ENCODE data around the gene RFNG. TPM values are rescaled to one million over a fixed set of nuclear protein-coding genes. Genes with fewer than 3 reads are reported as not detected.

Gene RFNG
- total and polyA plus RNA-seq, 10 of the 15 experiments (the other 5 are each of a cell fraction or from before 2014, with no cell fraction given) = 0.10 to 19.6 (median 6.2) TPM

- ChIA-PET POLR2A (no interaction called here), RAD21 (ENCODE audit: unreplicated experiment) (no interaction called here), SMC1A (ENCODE audit: uncharacterized antibody, unreplicated experiment) (no interaction called here), CTCF (interaction anchor here (1.3 kb wide), 1 partner anchor 53 kb away, joined by 3 read pairs; no protein-coding TSS in a partner anchor)
- no peak for DNase-seq (ENCODE audit: low read depth, low spot score)
- intact Hi-C loops (cut with micrococcal nuclease; ENCODE audit: unreplicated experiment) (no loop called here), in situ Hi-C loops (cut with MboI) (no loop called here)
- WGBS (ENCODE audit: insufficient coverage, insufficient replicate concordance, low lambda C conversion rate, missing lambda C conversion rate) = 89% methylated on average over 17 of the region's 19 CpGs
- no peaks in the 10 kb centered on the region for H4K20me1 ChIP-seq (ENCODE audit: control insufficient read depth, insufficient read depth)
- no peak for ATAC-seq
- no peaks in the 10 kb centered on the region for H3K4me1 ChIP-seq (ENCODE audit: control insufficient read depth, insufficient read depth, low read length)
- H3K4me2 ChIP-seq (ENCODE audit: control insufficient read depth, insufficient read depth) = no peak overlapping the region
- H2AFZ ChIP-seq (ENCODE audit: control insufficient read depth, low read depth, low read length) = no peak overlapping the region
- no peak for FAIRE-seq
- no peaks in the 10 kb centered on the region for H3K27me3 ChIP-seq (replicated peaks in 1 of 2; ENCODE audit: control insufficient read depth in 2 of 2, insufficient read depth in 2 of 2, low read length in 1 of 2)
- no peak overlapping the region for H3K9ac ChIP-seq (ENCODE audit: control insufficient read depth, insufficient read depth, low read length)
- TF ChIP-seq SKIL (IDR thresholded peaks at IDR 0.05; ENCODE audit: low read depth, poor library complexity, severe bottlenecking) = no peak
- TF ChIP-seq, protein P1, sequence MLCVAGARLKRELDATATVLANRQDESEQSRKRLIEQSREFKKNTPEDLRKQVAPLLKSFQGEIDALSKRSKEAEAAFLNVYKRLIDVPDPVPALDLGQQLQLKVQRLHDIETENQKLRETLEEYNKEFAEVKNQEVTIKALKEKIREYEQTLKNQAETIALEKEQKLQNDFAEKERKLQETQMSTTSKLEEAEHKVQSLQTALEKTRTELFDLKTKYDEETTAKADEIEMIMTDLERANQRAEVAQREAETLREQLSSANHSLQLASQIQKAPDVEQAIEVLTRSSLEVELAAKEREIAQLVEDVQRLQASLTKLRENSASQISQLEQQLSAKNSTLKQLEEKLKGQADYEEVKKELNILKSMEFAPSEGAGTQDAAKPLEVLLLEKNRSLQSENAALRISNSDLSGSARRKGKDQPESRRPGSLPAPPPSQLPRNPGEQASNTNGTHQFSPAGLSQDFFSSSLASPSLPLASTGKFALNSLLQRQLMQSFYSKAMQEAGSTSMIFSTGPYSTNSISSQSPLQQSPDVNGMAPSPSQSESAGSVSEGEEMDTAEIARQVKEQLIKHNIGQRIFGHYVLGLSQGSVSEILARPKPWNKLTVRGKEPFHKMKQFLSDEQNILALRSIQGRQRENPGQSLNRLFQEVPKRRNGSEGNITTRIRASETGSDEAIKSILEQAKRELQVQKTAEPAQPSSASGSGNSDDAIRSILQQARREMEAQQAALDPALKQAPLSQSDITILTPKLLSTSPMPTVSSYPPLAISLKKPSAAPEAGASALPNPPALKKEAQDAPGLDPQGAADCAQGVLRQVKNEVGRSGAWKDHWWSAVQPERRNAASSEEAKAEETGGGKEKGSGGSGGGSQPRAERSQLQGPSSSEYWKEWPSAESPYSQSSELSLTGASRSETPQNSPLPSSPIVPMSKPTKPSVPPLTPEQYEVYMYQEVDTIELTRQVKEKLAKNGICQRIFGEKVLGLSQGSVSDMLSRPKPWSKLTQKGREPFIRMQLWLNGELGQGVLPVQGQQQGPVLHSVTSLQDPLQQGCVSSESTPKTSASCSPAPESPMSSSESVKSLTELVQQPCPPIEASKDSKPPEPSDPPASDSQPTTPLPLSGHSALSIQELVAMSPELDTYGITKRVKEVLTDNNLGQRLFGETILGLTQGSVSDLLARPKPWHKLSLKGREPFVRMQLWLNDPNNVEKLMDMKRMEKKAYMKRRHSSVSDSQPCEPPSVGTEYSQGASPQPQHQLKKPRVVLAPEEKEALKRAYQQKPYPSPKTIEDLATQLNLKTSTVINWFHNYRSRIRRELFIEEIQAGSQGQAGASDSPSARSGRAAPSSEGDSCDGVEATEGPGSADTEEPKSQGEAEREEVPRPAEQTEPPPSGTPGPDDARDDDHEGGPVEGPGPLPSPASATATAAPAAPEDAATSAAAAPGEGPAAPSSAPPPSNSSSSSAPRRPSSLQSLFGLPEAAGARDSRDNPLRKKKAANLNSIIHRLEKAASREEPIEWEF (IDR thresholded peaks at IDR 0.05; ENCODE audit: insufficient replicate concordance, low read depth, low read length) = no peak
- no peak for TF ChIP-seq TBL1XR1 (IDR thresholded peaks at IDR 0.05; ENCODE audit: low read depth, low read length)
- H3K36me3 ChIP-seq (ENCODE audit: control insufficient read depth in 2 of 2, insufficient read depth in 2 of 2, low read length in 1 of 2) = no peaks in the 10 kb centered on the region
- no peaks in the 10 kb centered on the region for H3K79me2 ChIP-seq (ENCODE audit: control insufficient read depth, insufficient read depth, low read length)
- H3K9me3 ChIP-seq (replicated peaks; ENCODE audit: control insufficient read depth, insufficient read depth, low read length) = no peaks in the 10 kb centered on the region
- H3K4me3 ChIP-seq = no peak overlapping the region
- BruUV-seq (replicated peaks) = no TSS peak
- no peak overlapping the region for H3K27ac ChIP-seq (ENCODE audit: control insufficient read depth, insufficient read depth)
Measured at GRCh38 chr17:82012640-82013295, 38.8 kb downstream of the RFNG start.
